ENCODE measurements around the gene TRABD2B. TPM values are rescaled to one million over a fixed set of nuclear protein-coding genes. Genes with fewer than 3 reads are reported as not detected.

The TRABD2B gene
- total and polyA plus RNA-seq, 2 of the 13 experiments (the other 11 are each of a cell fraction or from before 2014, with no cell fraction given): 0.04 TPM; not detected in 1

- peak; percentile 90 for TF ChIP-seq RXRA (CRISPR knock-in tag; IDR thresholded peaks at IDR 0.05)
- 0 out of 2 replicates have a peak, but pooled peaks have one; percentile 8 for TF ChIP-seq CBFB (CRISPR knock-in tag; IDR thresholded peaks at IDR 0.05)
- no peak for TF ChIP-seq MBD4 (IDR thresholded peaks at IDR 0.05; ENCODE audit: borderline replicate concordance, low read length)
- no peak for TF ChIP-seq ZEB1 (IDR thresholded peaks at IDR 0.05; ENCODE audit: insufficient replicate concordance, low read depth)
- TF ChIP-seq PHF8 (CRISPR knock-in tag; IDR thresholded peaks at IDR 0.05): no peak
- no peak for TF ChIP-seq XBP1 (CRISPR knock-in tag; IDR thresholded peaks at IDR 0.05)
- peak; percentile 47; the same call in 1 of the 2 replicates for TF ChIP-seq ZNF142 (CRISPR knock-in tag; IDR thresholded peaks at IDR 0.05)
- TF ChIP-seq TEAD2 (CRISPR knock-in tag; IDR thresholded peaks at IDR 0.05): no peak
- TF ChIP-seq MED1 (CRISPR knock-in tag; IDR thresholded peaks at IDR 0.05): peak; percentile 94
- TF ChIP-seq ZNF652 (CRISPR knock-in tag; IDR thresholded peaks at IDR 0.05; ENCODE audit: borderline replicate concordance, low read depth): 0 out of 2 replicates have a peak, but pooled peaks have one; percentile 30
- TF ChIP-seq ZFAT (CRISPR knock-in tag; conservative IDR thresholded peaks at IDR 0.05): no peak
- peak; percentile 86 for TF ChIP-seq HOXA3 (CRISPR knock-in tag; IDR thresholded peaks at IDR 0.05)
- no peak for TF ChIP-seq ZNF740 (CRISPR knock-in tag; IDR thresholded peaks at IDR 0.05)
- no peak for TF ChIP-seq HNF1B (CRISPR knock-in tag; IDR thresholded peaks at IDR 0.05)
- TF ChIP-seq SKIL (CRISPR knock-in tag; IDR thresholded peaks at IDR 0.05; ENCODE audit: borderline replicate concordance): peak; percentile 87
These were observed 159.2 kb downstream of the TRABD2B start (continued) for GRCh38 chr1:47837866-47838561.
